T-helper 17 cell (primary cell): Measurements from ENCODE around the gene PTPRD. TPM values are rescaled to one million over a fixed set of nuclear protein-coding genes. Genes with fewer than 3 reads are reported as not detected.

Experiments
- ATAC-seq: fragments of 150-1000 bp; cut with Tn5 transposase; 2 replicates; pipeline ENCODE4 v1.10.0; 2021; ENCODE audit warnings: mild to moderate bottlenecking, moderate library complexity
- DNase-seq, 3 donors: peaks; one replicate each; pipeline versions ENCODE4 v3.0.0 to v3.0.0-alpha.2; 2020 to 2021
- H3K9me3 ChIP-seq: one replicate; pipeline ENCODE4 v1.7.0; 2013; ENCODE audit warnings: low read length, mild to moderate bottlenecking; ENCODE audit not compliant: control insufficient read depth, poor library complexity, severe bottlenecking
- H3K27ac Mint-ChIP-seq: one replicate; pipeline ENCODE4 v1.8.0; 2022; ENCODE audit warnings: mild to moderate bottlenecking, moderate library complexity, mixed read lengths
- H3K27me3 Mint-ChIP-seq: one replicate; pipeline ENCODE4 v1.8.0; 2022; ENCODE audit warnings: mixed read lengths
- H3K36me3 Mint-ChIP-seq: one replicate; pipeline ENCODE4 v1.8.0; 2022; ENCODE audit warnings: low read depth, mixed read lengths
- H3K4me1 Mint-ChIP-seq: one replicate; pipeline ENCODE4 v1.8.0; 2022; ENCODE audit warnings: mild to moderate bottlenecking, mixed read lengths
- H3K4me3 Mint-ChIP-seq: one replicate; pipeline ENCODE4 v1.8.0; 2022; ENCODE audit warnings: mild to moderate bottlenecking, moderate library complexity, mixed read lengths
- total RNA-seq, 4 donors: library from RNA in 2 of 4; stranded (reverse) in 2 of 4; gene quantifications; one replicate each; pipeline ENCODE4 v1.2.3 and lab custom pipeline; 2022 to 2026

Gene PTPRD
- total RNA-seq, 2 donors from 2014 or later = not detected

DNA sequence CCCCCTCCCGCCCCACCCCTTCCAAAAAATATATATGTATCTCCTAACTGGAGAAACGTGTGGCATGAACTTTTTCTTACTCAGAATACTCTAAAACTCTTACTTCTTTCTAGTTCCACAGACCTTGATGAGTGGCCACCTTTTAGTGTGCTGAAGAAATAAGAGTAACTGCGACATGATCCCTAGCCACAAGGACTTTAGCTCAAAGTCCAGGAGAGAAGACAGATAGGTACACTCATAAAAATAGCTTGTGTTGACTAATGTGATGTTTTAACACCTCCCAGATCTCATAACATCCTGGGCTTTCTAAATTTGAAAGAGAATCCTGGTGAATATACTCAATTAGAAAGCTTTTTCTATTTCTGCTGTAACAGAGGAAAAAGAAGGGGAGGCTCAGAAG lies 1808.2 kb downstream of the PTPRD start:
- DNase-seq (no peak), ATAC-seq (no peak)
- Mint-ChIP-seq H3K4me3 (no peak overlapping the region), H3K36me3 (no peaks in the 10 kb centered on the region), H3K27ac (no peak overlapping the region), H3K4me1 (no peaks in the 10 kb centered on the region), H3K27me3 (peaks cover 13% of the 10 kb centered on the region)
- H3K9me3 ChIP-seq = no peaks in the 10 kb centered on the region

DNA sequence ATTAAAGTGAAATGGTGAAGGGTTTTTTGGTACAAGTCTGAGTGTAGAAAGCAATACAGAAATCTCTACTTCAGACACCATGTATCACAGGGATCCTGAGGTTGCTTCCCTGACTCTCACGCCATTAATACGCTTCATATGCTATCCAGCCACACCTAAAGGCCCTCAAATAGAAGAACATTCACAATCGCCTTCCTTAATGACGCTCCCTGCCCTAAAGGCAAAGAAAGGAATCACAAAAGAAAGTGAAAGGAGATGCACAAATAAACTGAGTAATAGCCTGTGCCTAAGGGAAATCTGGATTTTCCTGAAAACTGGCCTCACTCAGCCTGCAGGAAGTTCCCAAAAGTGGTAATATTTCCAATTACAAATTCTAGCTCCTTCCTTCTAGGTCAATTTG lies 1810.6 kb downstream of the PTPRD start:
- H3K27ac Mint-ChIP-seq = no peak overlapping the region
- H3K4me1 Mint-ChIP-seq = peaks cover 2% of the 10 kb centered on the region
- no peak overlapping the region for H3K4me3 Mint-ChIP-seq
- DNase-seq = no peak
- H3K36me3 Mint-ChIP-seq = no peaks in the 10 kb centered on the region
- no peaks in the 10 kb centered on the region for H3K9me3 ChIP-seq
- no peak for ATAC-seq
- H3K27me3 Mint-ChIP-seq = peaks cover 15% of the 10 kb centered on the region

DNA sequence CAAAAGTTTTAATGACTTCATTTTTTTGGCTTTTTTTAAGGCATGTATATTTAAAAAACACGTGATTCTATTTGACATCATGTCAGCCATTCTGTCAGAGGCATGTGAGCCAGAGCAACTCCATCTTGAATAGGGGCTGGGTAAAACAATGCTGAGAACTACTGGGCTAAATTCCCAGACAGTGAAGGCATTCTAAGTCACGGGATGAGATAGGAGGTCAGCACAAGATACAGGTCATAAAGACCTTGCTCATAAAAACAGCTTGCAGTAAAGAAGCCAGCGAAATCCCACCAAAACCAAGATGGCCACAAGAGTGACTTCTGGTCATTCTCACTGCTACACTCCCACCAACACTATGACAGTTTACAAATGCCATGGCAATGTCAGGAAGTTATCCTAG lies 1812.6 kb downstream of the PTPRD start:
- no peaks in the 10 kb centered on the region for H3K9me3 ChIP-seq
- Mint-ChIP-seq H3K27me3 (peaks cover 8% of the 10 kb centered on the region), H3K36me3 (no peaks in the 10 kb centered on the region), H3K4me1 (peaks cover 2% of the 10 kb centered on the region), H3K4me3 (no peak overlapping the region), H3K27ac (no peak overlapping the region)
- ATAC-seq = no peak
- DNase-seq = no peak

DNA sequence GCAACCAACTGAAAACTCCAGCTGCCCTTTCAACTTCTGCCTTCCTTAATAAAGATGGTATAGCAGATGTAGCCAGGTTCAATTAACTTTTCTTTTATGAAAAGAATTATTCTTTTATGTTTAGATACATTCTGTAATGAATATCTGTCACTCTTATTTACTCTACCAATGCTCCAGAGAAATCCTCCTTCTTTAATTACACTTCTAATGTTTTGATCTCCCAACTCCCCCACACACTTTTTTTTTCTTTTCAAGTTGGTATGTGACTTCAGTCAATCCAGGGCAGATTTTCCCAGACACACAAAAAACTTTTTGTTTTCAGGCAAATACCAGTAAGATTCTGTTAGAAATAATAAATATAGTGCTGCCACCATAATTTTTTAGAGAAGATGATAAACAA lies 1813.2 kb downstream of the PTPRD start:
- no peak for DNase-seq
- Mint-ChIP-seq H3K4me1 (peaks cover 2% of the 10 kb centered on the region), H3K36me3 (no peaks in the 10 kb centered on the region), H3K4me3 (no peak overlapping the region), H3K27me3 (peaks cover 8% of the 10 kb centered on the region), H3K27ac (no peak overlapping the region)
- no peaks in the 10 kb centered on the region for H3K9me3 ChIP-seq
- no peak for ATAC-seq

GRCh38 chr9:8799206-8799605 lies 1813.6 kb downstream of the PTPRD start:
- no peak overlapping the region for H3K27ac Mint-ChIP-seq
- no peak overlapping the region for H3K4me3 Mint-ChIP-seq
- H3K27me3 Mint-ChIP-seq = peaks cover 8% of the 10 kb centered on the region
- no peaks in the 10 kb centered on the region for H3K9me3 ChIP-seq
- DNase-seq = no peak
- H3K4me1 Mint-ChIP-seq = peaks cover 2% of the 10 kb centered on the region
- no peaks in the 10 kb centered on the region for H3K36me3 Mint-ChIP-seq
- no peak for ATAC-seq

GRCh38 chr9:8784838-8785237 lies 1828.0 kb downstream of the PTPRD start:
- no peaks in the 10 kb centered on the region for H3K4me1 Mint-ChIP-seq
- H3K36me3 Mint-ChIP-seq = no peaks in the 10 kb centered on the region
- ATAC-seq (no peak), DNase-seq (no peak)
- H3K27me3 Mint-ChIP-seq = peaks cover 7% of the 10 kb centered on the region
- no peak overlapping the region for H3K4me3 Mint-ChIP-seq
- no peak overlapping the region for H3K27ac Mint-ChIP-seq
- H3K9me3 ChIP-seq = no peaks in the 10 kb centered on the region

DNA sequence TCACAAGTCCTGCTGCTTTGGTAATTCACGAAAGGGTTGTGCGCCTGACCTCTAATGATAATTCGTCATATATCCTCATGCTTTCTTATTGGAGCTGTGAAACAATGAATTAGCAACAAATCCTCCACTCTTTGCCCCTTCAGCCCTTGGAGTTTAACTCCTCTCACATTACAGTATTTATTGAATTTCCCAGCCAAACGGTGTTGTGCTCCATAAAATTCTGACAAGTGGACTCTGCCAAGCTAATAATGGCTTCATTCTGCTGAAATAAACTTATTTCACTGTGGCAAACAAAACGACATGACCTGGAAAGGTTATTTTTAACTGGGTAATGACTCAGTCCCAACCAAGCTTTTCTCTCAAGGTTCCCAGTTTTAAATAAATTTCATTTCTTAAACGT lies 1828.9 kb downstream of the PTPRD start:
- Mint-ChIP-seq H3K4me3 (no peak overlapping the region), H3K4me1 (no peaks in the 10 kb centered on the region), H3K27me3 (peaks cover 7% of the 10 kb centered on the region)

DNA sequence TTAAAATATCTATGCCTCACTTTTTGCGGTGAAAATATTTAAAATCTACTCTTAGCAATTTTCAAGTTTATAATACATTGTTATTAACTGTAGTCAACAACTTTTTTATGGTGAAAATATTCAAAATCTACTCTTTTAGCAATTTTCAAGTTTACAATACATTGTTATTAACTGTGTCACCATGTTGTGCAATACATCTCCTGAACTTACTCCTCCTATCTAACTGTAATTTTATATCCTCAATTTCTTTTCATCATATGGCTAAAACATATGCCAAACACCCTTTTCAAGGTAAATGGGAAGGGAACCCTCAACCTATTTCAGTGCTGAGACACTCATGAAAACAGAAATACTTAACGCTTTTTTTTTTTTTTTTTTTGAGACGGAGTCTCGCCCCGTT lies 1830.6 kb downstream of the PTPRD start:
- H3K27ac Mint-ChIP-seq = no peak overlapping the region
- no peak overlapping the region for H3K4me3 Mint-ChIP-seq
- no peaks in the 10 kb centered on the region for H3K4me1 Mint-ChIP-seq
- no peak for DNase-seq
- H3K9me3 ChIP-seq = no peaks in the 10 kb centered on the region
- H3K27me3 Mint-ChIP-seq = peaks cover 7% of the 10 kb centered on the region
- no peaks in the 10 kb centered on the region for H3K36me3 Mint-ChIP-seq
- no peak for ATAC-seq

More for the DNA sequence above, 1828.9 kb downstream of the PTPRD start:
- Mint-ChIP-seq H3K27ac (no peak overlapping the region), H3K36me3 (no peaks in the 10 kb centered on the region)
- ATAC-seq (no peak), DNase-seq (no peak)
- H3K9me3 ChIP-seq = no peaks in the 10 kb centered on the region

DNA sequence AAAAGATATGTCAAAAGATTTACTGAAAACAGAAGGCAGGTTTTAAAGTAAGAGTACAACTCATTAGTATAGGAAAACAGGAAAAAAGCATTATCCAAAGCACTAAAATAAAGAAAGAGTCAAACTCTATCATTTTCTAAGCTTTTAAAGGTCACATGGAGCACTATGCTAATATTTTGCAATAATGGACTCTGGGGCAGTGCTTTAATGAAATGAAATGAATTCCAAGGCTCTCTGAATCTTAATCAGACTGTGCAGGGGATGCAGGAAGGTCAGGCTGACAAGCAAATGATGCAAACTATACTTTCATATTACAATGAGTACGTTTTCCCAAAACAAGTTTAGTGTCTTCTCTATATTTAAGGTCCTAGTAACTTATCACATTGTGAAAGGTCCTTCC lies 1831.3 kb downstream of the PTPRD start:
- Mint-ChIP-seq H3K4me3 (no peak overlapping the region), H3K27ac (no peak overlapping the region), H3K4me1 (no peaks in the 10 kb centered on the region), H3K27me3 (peaks cover 7% of the 10 kb centered on the region), H3K36me3 (no peaks in the 10 kb centered on the region)
- no peak for DNase-seq
- ATAC-seq = no peak
- no peaks in the 10 kb centered on the region for H3K9me3 ChIP-seq

GRCh38 chr9:8780386-8780785 lies 1832.4 kb downstream of the PTPRD start:
- ATAC-seq = no peak

DNA sequence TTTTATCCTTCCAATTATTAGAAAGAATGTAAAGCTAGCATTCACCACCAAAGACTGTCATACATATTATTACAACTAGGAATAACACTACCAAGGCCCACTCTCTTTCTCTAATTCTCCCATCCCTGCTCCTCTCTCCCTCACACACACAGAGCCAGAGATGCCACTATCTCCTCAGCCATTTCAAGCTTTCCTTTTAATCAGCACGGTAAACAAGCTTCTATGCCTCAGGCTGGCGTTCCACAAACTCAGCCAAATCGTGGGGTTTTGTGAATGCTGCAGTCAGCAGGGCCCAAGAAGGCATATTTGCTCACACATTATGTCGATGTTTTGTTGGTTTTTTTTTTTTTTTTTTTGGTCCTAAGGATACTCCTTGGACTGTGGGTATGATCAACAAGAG lies 1833.3 kb downstream of the PTPRD start:
- Mint-ChIP-seq H3K4me1 (no peaks in the 10 kb centered on the region), H3K27me3 (peaks cover under 1% of the 10 kb centered on the region)
- no peak for ATAC-seq

More at GRCh38 chr9:8780386-8780785, 1832.4 kb downstream of the PTPRD start:
- H3K9me3 ChIP-seq = no peaks in the 10 kb centered on the region
- H3K27me3 Mint-ChIP-seq = peaks cover 7% of the 10 kb centered on the region
- no peak overlapping the region for H3K4me3 Mint-ChIP-seq
- H3K27ac Mint-ChIP-seq = no peak overlapping the region
- no peak for DNase-seq
- no peaks in the 10 kb centered on the region for H3K36me3 Mint-ChIP-seq
- H3K4me1 Mint-ChIP-seq = no peaks in the 10 kb centered on the region

GRCh38 chr9:8778356-8778755 lies 1834.4 kb downstream of the PTPRD start:
- no peak overlapping the region for H3K4me3 Mint-ChIP-seq
- no peaks in the 10 kb centered on the region for H3K9me3 ChIP-seq
- H3K27me3 Mint-ChIP-seq = no peaks in the 10 kb centered on the region
- no peak overlapping the region for H3K27ac Mint-ChIP-seq
- DNase-seq (no peak), ATAC-seq (no peak)
- no peaks in the 10 kb centered on the region for H3K4me1 Mint-ChIP-seq
- H3K36me3 Mint-ChIP-seq = no peaks in the 10 kb centered on the region

More for the DNA sequence above, 1833.3 kb downstream of the PTPRD start:
- Mint-ChIP-seq H3K27ac (no peak overlapping the region), H3K4me3 (no peak overlapping the region), H3K36me3 (no peaks in the 10 kb centered on the region)
- DNase-seq = no peak
- no peaks in the 10 kb centered on the region for H3K9me3 ChIP-seq

DNA sequence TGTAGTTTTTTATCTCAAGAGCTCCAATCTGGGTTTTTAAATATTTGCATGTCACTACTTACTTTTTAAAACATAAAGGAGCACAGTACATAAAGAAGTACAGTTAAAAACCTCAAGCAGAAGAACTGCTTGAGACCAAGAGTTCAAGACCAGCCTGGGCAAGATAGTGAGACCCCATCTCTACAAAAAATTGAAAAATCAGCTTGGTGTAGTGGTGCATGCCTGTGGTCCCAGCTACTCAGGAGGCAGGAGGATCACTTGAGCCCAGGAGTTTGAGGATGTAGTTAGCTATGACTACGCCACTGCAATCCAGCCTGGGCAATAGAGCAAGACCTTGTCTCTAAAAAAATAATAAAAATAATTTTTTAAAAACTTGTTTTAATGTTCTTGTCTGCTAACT lies 1840.5 kb downstream of the PTPRD start:
- no peak overlapping the region for H3K4me3 Mint-ChIP-seq
- H3K27ac Mint-ChIP-seq = no peak overlapping the region
- H3K36me3 Mint-ChIP-seq = no peaks in the 10 kb centered on the region
- DNase-seq (no peak), ATAC-seq (no peak)
- H3K9me3 ChIP-seq = no peaks in the 10 kb centered on the region
- no peaks in the 10 kb centered on the region for H3K4me1 Mint-ChIP-seq
- H3K27me3 Mint-ChIP-seq = no peaks in the 10 kb centered on the region

- no peak overlapping the region for H3K4me3 Mint-ChIP-seq
- no peak for ATAC-seq
- no peaks in the 10 kb centered on the region for H3K4me1 Mint-ChIP-seq
- H3K36me3 Mint-ChIP-seq = no peaks in the 10 kb centered on the region
- no peaks in the 10 kb centered on the region for H3K27me3 Mint-ChIP-seq
- no peaks in the 10 kb centered on the region for H3K9me3 ChIP-seq
- no peak for DNase-seq
- no peak overlapping the region for H3K27ac Mint-ChIP-seq
Measured at GRCh38 chr9:8769153-8769552, 1843.6 kb downstream of the PTPRD start.

DNA sequence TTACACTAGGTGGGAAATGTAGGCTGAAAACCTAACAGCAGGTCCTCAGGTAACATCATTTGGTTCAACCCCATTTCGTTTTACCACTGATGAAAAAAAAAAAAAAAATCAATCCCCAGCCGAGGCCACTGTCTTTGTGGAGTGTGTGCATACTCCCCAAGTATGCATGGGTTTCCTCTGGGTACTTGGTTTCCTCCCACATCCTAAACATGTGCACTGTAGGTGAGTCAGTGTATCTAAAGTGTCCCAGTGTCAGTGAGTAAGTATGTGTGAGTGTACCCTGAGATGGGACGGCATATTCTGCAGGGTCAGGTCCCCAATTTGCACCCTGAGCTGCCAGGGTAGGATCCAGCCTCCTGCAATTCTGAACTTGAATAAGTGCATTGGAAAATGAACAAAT lies 1846.7 kb downstream of the PTPRD start:
- no peaks in the 10 kb centered on the region for H3K4me1 Mint-ChIP-seq
- DNase-seq (no peak), ATAC-seq (no peak)
- H3K4me3 Mint-ChIP-seq = no peak overlapping the region
- no peaks in the 10 kb centered on the region for H3K27me3 Mint-ChIP-seq
- no peaks in the 10 kb centered on the region for H3K36me3 Mint-ChIP-seq
- H3K27ac Mint-ChIP-seq = no peak overlapping the region
- H3K9me3 ChIP-seq = no peaks in the 10 kb centered on the region
